ENCODE measurements around the gene GH2. TPM values are rescaled to one million over a fixed set of nuclear protein-coding genes. Genes with fewer than 3 reads are reported as not detected.
"Not testable (repeated sequence)": the region's sequence is repeated elsewhere in the genome, so short reads cannot be mapped to it uniquely, and the experiment has no call there.

The GH2 gene
- total RNA-seq, 4 donors from 2014 or later: not detected

DNA sequence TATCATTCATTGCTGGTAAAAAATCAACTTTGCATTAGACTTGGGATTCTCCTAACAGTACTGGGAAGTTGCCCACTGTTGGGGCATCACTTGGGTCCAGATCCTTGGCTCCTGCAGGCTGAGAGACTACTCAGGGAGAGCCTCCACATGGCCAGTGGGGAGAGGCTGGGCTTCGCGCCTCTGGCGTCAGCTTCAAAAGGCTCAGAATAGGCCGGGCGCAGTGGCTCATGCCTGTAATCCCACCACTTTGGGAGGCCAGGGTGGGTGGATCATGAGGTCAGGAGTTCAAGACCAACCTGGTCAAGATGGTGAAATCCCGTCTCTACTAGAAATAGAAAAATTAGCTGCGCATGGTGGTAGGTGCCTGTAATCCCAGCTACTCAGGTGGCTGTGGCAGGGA is 32.7 kb upstream of the GH2 start:
- Histone ChIP-seq H3K27ac (no peak overlapping the region), H3K9me3 (no peaks in the 10 kb centered on the region), H3K4me3 (no peak overlapping the region), H3K4me1 (peaks cover 4% of the 10 kb centered on the region), H3K36me3 (no peaks in the 10 kb centered on the region), H3K27me3 (no peaks in the 10 kb centered on the region)
- peak in 1 of 2 donors; percentile 39 for DNase-seq (ENCODE audit: low spot score in 2 of 2)
- TF ChIP-seq CTCF (IDR thresholded peaks at IDR 0.05) (no peak), POLR2A (IDR thresholded peaks at IDR 0.05) (no peak), POLR2AphosphoS5 (IDR thresholded peaks at IDR 0.05) (no peak), EP300 (IDR thresholded peaks at IDR 0.05) (no peak)
- WGBS: 92% methylated on average over 7 of the region's 7 CpGs

- 47% methylated on average over 6 of the region's 8 CpGs for WGBS
Measured at GRCh38 chr17:63911657-63912100, 29.9 kb upstream of the GH2 start.

DNA sequence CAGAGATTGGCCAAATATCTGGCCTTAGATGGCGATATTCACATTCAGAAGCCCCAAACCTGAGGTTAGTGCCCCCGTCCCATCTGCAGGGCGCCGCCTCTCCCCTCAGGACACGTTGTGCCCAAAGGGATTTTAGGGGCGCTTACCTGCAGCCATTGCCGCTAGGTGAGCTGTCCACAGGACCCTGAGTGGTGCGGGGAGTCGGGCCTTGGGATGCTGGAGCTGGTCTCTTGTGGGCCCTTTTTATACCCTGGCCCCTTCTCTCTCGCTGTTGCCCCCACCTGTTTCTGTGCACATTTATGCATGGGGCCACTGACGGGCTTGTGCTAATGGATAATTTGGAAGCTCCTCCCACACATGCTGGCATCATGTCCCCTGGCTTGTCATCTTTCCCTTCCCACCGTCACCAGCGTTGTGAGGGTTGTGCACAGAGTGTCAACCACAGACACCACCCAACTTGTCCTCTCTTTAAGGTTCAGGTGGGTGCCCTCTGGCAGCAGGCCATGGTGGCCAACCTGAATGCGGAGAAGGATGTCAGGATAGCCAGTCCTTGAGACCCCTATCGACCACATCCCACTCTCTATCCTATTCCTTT is 29.4 kb upstream of the GH2 start, which contains the start of gene CSHL1:
Gene CSHL1 (minus strand): TSS at position 218 of the 595 bp plus-strand sequence. CDS start 62 bp downstream, at position 156.
- no peaks in the 10 kb centered on the region for H3K36me3 ChIP-seq
- peak in 1 of 2 donors; percentile 48 for DNase-seq (ENCODE audit: low spot score in 2 of 2)
- 66% methylated on average over 15 of the region's 15 CpGs for WGBS
- no peaks in the 10 kb centered on the region for H3K4me1 ChIP-seq
- no peaks in the 10 kb centered on the region for H3K9me3 ChIP-seq
- no peak within 1 kb of the TSS for H3K4me3 ChIP-seq
- no peak within 1 kb of the TSS for H3K27ac ChIP-seq
- TF ChIP-seq POLR2A (IDR thresholded peaks at IDR 0.05): no peak
- TF ChIP-seq CTCF (IDR thresholded peaks at IDR 0.05): no peak
- no peak for TF ChIP-seq EP300 (IDR thresholded peaks at IDR 0.05)
- no peak for TF ChIP-seq POLR2AphosphoS5 (IDR thresholded peaks at IDR 0.05)
- H3K27me3 ChIP-seq: no peaks in the 10 kb centered on the region

More at GRCh38 chr17:63911657-63912100, 29.9 kb upstream of the GH2 start:
- Histone ChIP-seq H3K27ac (no peak overlapping the region), H3K4me1 (no peaks in the 10 kb centered on the region), H3K27me3 (no peaks in the 10 kb centered on the region), H3K4me3 (no peak overlapping the region), H3K36me3 (no peaks in the 10 kb centered on the region), H3K9me3 (no peaks in the 10 kb centered on the region)
- DNase-seq (ENCODE audit: low spot score in 2 of 2): peak in 1 of 2 donors; percentile 70
- no peak for TF ChIP-seq EP300 (IDR thresholded peaks at IDR 0.05)
- no peak for TF ChIP-seq POLR2A (IDR thresholded peaks at IDR 0.05)
- peak; percentile 39 to 90 for TF ChIP-seq CTCF (IDR thresholded peaks at IDR 0.05)
- TF ChIP-seq POLR2AphosphoS5 (IDR thresholded peaks at IDR 0.05): no peak

GRCh38 chr17:63910096-63910495 is 28.4 kb upstream of the GH2 start:
- Histone ChIP-seq H3K27ac (no peak overlapping the region), H3K9me3 (no peaks in the 10 kb centered on the region), H3K36me3 (no peaks in the 10 kb centered on the region), H3K27me3 (no peaks in the 10 kb centered on the region), H3K4me3 (no peak overlapping the region), H3K4me1 (no peaks in the 10 kb centered on the region)
- DNase-seq (ENCODE audit: low spot score in 2 of 2): peak in 1 of 2 donors; percentile 44
- WGBS: 80% methylated on average over 14 of the region's 14 CpGs
- TF ChIP-seq CTCF (IDR thresholded peaks at IDR 0.05) (no peak), POLR2AphosphoS5 (IDR thresholded peaks at IDR 0.05) (no peak)

- H3K27me3 ChIP-seq, H3K36me3 ChIP-seq, H3K9me3 ChIP-seq, H3K4me3 ChIP-seq, H3K4me1 ChIP-seq, H3K27ac ChIP-seq: not testable (repeated sequence)
- peak in 1 of 2 donors; percentile 32 for DNase-seq (ENCODE audit: low spot score in 2 of 2)
- 85% methylated on average over 5 of the region's 10 CpGs for WGBS
Measured at GRCh38 chr17:63909586-63909985, 27.8 kb upstream of the GH2 start.

- H3K4me3 ChIP-seq, H3K4me1 ChIP-seq, H3K27me3 ChIP-seq, H3K27ac ChIP-seq, H3K9me3 ChIP-seq, H3K36me3 ChIP-seq: not testable (repeated sequence)
- peak in 1 of 2 donors; percentile 39 for DNase-seq (ENCODE audit: low spot score in 2 of 2)
- WGBS: 48% methylated on average over 12 of the region's 12 CpGs
Measured at GRCh38 chr17:63907161-63907778, 25.5 kb upstream of the GH2 start.

DNA sequence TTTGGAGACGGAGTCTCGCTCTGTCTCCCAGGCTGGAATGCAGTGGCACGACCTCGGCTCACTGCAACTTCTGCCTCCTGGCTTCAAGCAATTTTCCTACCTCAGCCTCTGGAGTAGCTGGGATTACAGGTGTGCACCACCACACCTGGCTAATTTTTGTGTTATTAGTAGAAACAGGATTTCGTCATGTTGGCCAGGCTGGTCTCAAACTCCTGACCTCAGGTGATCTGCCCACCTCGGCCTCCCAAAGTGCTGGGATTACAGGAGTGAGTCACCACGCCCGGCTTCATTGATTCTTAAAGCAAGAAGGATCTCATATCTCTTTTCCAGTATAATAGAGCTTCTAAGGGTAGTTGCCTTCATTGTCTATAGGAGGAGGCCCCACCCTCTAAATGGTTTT is 23.1 kb upstream of the GH2 start:
- H3K4me3 ChIP-seq, H3K4me1 ChIP-seq, H3K9me3 ChIP-seq, H3K27me3 ChIP-seq, H3K36me3 ChIP-seq, H3K27ac ChIP-seq: not testable (repeated sequence)
- DNase-seq (ENCODE audit: low spot score in 2 of 2): peak in 1 of 2 donors; percentile 32
- 89% methylated on average over 8 of the region's 8 CpGs for WGBS
